A673 (cell line): ENCODE results near the gene TSSK1B. TPM values are rescaled to one million over a fixed set of nuclear protein-coding genes. Genes with fewer than 3 reads are reported as not detected.
"Not testable (repeated sequence)": the region's sequence is repeated elsewhere in the genome, so short reads cannot be mapped to it uniquely, and the experiment has no call there.

Experiments
- BruUV-seq: library from RNA; stranded (reverse); fragments of 400-500 nt; replicated peaks from 2 replicates; lab custom pipeline; 2021; lab: Mats Ljungman, UMichigan
- CTCF ChIA-PET: fragments of 300-600 bp; sonication (Branson Sonifier 250); formaldehyde crosslinking; loops from one replicate; lab custom pipeline; 2022; ENCODE audit warnings: antibody characterized with exemption; lab: Charles Lee
- POLR2A ChIA-PET: fragments of 300-600 bp; sonication (Branson Sonifier 250); formaldehyde crosslinking; loops from one replicate; lab custom pipeline; 2022; ENCODE audit warnings: antibody characterized with exemption; ENCODE audit not compliant: low non-redundant PET; lab: Charles Lee
- DNase-seq: peaks from one replicate; pipeline ENCODE4 v3.0.0-alpha.2; 2015; ENCODE audit warnings: low spot score
- H3K27ac ChIP-seq: fragments of 200-600 bp; sonication (generic); 2 replicates; pipeline ENCODE4 v1.5.1; 2016; ENCODE audit warnings: mixed run types, low read depth, mild to moderate bottlenecking, mixed read lengths, antibody characterized with exemption, low read length; ENCODE audit not compliant: poor library complexity, severe bottlenecking
- H3K27me3 ChIP-seq: fragments of 200-600 bp; sonication (generic); replicated peaks from 2 replicates; pipeline ENCODE4 v1.6.1; 2017; ENCODE audit warnings: mixed run types, low read depth, mild to moderate bottlenecking, mixed read lengths, antibody characterized with exemption, low read length; ENCODE audit not compliant: insufficient read depth, poor library complexity
- H3K36me3 ChIP-seq: fragments of 200-600 bp; sonication (generic); 2 replicates; pipeline ENCODE4 v1.6.1; 2016; ENCODE audit warnings: mixed run types, mild to moderate bottlenecking, mixed read lengths, antibody characterized with exemption, low read length; ENCODE audit not compliant: insufficient read depth, poor library complexity, severe bottlenecking
- H3K4me1 ChIP-seq: fragments of 200-600 bp; sonication (generic); 2 replicates; pipeline ENCODE4 v1.6.1; 2017; ENCODE audit warnings: mixed run types, mild to moderate bottlenecking, mixed read lengths, antibody characterized with exemption, low read length; ENCODE audit not compliant: insufficient read depth, poor library complexity, severe bottlenecking
- H3K4me3 ChIP-seq: fragments of 200-600 bp; sonication (generic); 2 replicates; pipeline ENCODE4 v1.5.1; 2016; ENCODE audit warnings: low read depth, mixed run types, mild to moderate bottlenecking, mixed read lengths, low read length; ENCODE audit not compliant: poor library complexity, severe bottlenecking
- H3K9me3 ChIP-seq: fragments of 200-600 bp; sonication (generic); 2 replicates; pipeline ENCODE4 v1.6.1; 2016; ENCODE audit warnings: mixed run types, low read depth, mild to moderate bottlenecking, mixed read lengths, antibody characterized with exemption, low read length; ENCODE audit not compliant: poor library complexity, severe bottlenecking
- EZH2 ChIP-seq: fragments of 200-600 bp; sonication (generic); IDR thresholded peaks from 2 replicates; pipeline ENCODE4 v1.6.1; 2017; ENCODE audit warnings: borderline replicate concordance, low read depth, mild to moderate bottlenecking, mixed read lengths, antibody characterized with exemption, low read length; ENCODE audit not compliant: poor library complexity, severe bottlenecking
- intact Hi-C: fragments of 100-400 bp; cut with micrococcal nuclease; formaldehyde crosslinking; loops from one replicate; pipeline ENCODE4 v1.10.0; 2022; ENCODE audit not compliant: unreplicated experiment
- total RNA-seq: library from RNA; stranded (reverse); gene quantifications from 2 replicates; pipeline ENCODE4 v1.2.3, GENCODE V29; 2021
- TF ChIP-seq, protein P1 (sequence below): fragments of 300-800, 200-600 bp; sonication (generic); conservative IDR thresholded peaks from 2 replicates; pipeline ENCODE4 v1.5.1; 2017; ENCODE audit warnings: low read depth, mild to moderate bottlenecking, antibody characterized with exemption, low read length, moderate library complexity, mixed read lengths

Gene TSSK1B
- total RNA-seq, 1 experiment from 2014 or later = not detected

DNA sequence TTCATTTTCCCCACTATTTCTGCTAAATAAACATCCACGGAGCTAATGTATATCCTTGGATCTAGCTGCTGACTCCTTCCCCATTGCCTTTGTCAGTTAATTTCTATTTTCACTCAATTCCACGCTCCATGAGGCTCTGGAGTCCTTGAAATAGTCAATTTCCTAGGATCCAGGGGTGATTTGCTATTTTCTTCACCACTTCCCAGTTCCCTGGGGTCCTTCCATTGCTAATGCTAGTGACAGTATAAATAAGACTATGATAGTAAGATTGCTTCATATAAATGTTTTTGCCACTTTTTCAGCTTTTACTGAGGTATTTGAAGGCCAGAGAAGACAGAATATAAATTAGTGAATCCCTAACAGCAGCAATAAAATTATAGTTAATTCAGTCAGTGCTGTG is 13.1 kb downstream of the TSSK1B start:
- no peaks in the 10 kb centered on the region for H3K4me1 ChIP-seq
- no peak for DNase-seq
- no peak overlapping the region for H3K27ac ChIP-seq
- no peak for TF ChIP-seq EZH2
- intact Hi-C loops = no loop called here
- no peak overlapping the region for H3K4me3 ChIP-seq
- CTCF ChIA-PET = no interaction called here
- H3K9me3 ChIP-seq = no peaks in the 10 kb centered on the region
- no TSS peak for BruUV-seq
- H3K36me3 ChIP-seq = no peaks in the 10 kb centered on the region
- no peaks in the 10 kb centered on the region for H3K27me3 ChIP-seq
- POLR2A ChIA-PET = no interaction called here

- TF ChIP-seq, protein P1, sequence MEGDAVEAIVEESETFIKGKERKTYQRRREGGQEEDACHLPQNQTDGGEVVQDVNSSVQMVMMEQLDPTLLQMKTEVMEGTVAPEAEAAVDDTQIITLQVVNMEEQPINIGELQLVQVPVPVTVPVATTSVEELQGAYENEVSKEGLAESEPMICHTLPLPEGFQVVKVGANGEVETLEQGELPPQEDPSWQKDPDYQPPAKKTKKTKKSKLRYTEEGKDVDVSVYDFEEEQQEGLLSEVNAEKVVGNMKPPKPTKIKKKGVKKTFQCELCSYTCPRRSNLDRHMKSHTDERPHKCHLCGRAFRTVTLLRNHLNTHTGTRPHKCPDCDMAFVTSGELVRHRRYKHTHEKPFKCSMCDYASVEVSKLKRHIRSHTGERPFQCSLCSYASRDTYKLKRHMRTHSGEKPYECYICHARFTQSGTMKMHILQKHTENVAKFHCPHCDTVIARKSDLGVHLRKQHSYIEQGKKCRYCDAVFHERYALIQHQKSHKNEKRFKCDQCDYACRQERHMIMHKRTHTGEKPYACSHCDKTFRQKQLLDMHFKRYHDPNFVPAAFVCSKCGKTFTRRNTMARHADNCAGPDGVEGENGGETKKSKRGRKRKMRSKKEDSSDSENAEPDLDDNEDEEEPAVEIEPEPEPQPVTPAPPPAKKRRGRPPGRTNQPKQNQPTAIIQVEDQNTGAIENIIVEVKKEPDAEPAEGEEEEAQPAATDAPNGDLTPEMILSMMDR = no peak
- no peak for TF ChIP-seq EZH2
- no peak overlapping the region for H3K27ac ChIP-seq
- intact Hi-C loops = no loop called here
- DNase-seq = no peak
- no peaks in the 10 kb centered on the region for H3K4me1 ChIP-seq
- H3K27me3 ChIP-seq = no peaks in the 10 kb centered on the region
- no peaks in the 10 kb centered on the region for H3K9me3 ChIP-seq
- CTCF ChIA-PET = no interaction called here
- H3K36me3 ChIP-seq = no peaks in the 10 kb centered on the region
- no TSS peak for BruUV-seq
- POLR2A ChIA-PET = no interaction called here
- no peak overlapping the region for H3K4me3 ChIP-seq
Measured at GRCh38 chr5:113405530-113405929, 29.3 kb downstream of the TSSK1B start.

DNA sequence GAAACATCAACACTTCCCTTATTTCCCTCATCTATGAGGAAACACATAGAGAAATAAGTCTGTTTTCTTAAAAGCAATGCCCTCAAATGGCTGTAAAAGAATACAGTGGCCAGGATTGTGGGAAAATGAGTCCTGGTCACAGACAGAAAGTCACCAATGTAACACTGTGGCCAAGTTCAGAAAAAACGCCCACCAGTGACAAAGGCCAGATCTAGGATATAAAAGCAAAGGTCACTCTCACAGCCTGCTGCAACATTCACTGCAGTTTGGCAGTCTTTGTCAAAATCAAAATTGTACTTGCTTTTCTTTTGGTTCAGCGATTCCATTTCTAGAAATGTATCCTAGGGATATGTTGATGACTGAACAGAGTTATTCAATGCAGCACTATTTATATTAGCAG is 30.5 kb downstream of the TSSK1B start:
- CTCF ChIA-PET = no interaction called here
- intact Hi-C loops = no loop called here
- H3K9me3 ChIP-seq = no peaks in the 10 kb centered on the region
- POLR2A ChIA-PET = no interaction called here
- no peaks in the 10 kb centered on the region for H3K4me1 ChIP-seq
- DNase-seq = no peak
- H3K27me3 ChIP-seq = no peaks in the 10 kb centered on the region
- H3K36me3 ChIP-seq = no peaks in the 10 kb centered on the region
- TF ChIP-seq EZH2 = no peak
- TF ChIP-seq, protein P1 = no peak
- H3K4me3 ChIP-seq = no peak overlapping the region
- no TSS peak for BruUV-seq
- no peak overlapping the region for H3K27ac ChIP-seq

DNA sequence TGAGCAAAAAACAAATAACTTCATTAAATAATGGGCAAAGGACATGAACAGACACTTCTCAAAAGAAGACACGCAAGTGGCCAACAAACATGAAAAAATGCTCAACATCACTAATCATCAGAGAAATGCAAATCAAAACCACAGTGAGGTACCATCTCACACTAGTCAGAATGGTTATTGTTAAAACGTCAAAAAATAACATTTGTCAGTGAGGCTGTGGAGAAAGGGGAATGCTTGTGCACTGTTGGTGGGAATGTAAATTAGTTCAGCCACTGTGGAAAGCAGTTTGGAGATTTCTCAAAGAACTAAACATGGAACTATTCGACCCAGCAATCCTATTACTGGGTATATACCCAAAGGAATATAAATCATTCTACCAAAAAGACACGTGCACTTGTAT is 36.8 kb downstream of the TSSK1B start:
- H3K4me3 ChIP-seq, H3K9me3 ChIP-seq, H3K36me3 ChIP-seq, CTCF ChIA-PET, BruUV-seq, H3K4me1 ChIP-seq, intact Hi-C loops, H3K27ac ChIP-seq, H3K27me3 ChIP-seq, DNase-seq: not testable (repeated sequence)
- POLR2A ChIA-PET = interaction anchor here (0.6 kb wide), 1 partner anchor 402 kb away, joined by 3 read pairs; no protein-coding TSS in a partner anchor
